Measurements from ENCODE around the gene INTS1.

INTS1 gene

GRCh38 chr7:1457949-1458682 is 46.1 kb downstream of the INTS1 start:
- Histone ChIP-seq H3K36me3 (ENCODE audit: control insufficient read depth, insufficient read depth, low read length) (no peaks in the 10 kb centered on the region), H3K9ac (ENCODE audit: low read length) (peak overlapping the region; percentile 19), H3K27me3 (ENCODE audit: control insufficient read depth, insufficient read depth, low read length) (no peaks in the 10 kb centered on the region), H3K4me1 (ENCODE audit: control insufficient read depth, insufficient read depth, low read length) (peaks cover 8% of the 10 kb centered on the region), H3K4me3 (ENCODE audit: low read length) (peak overlapping the region; percentile 70), H3K27ac (ENCODE audit: low read depth, low read length) (peak overlapping the region; percentile 11)

- H3K27me3 ChIP-seq (ENCODE audit: control insufficient read depth, insufficient read depth, low read length), result no peaks in the 10 kb centered on the region
- no peak overlapping the region for H3K27ac ChIP-seq (ENCODE audit: low read depth, low read length)
- H3K4me1 ChIP-seq (ENCODE audit: control insufficient read depth, insufficient read depth, low read length), result peaks cover 8% of the 10 kb centered on the region
- no peaks in the 10 kb centered on the region for H3K36me3 ChIP-seq (ENCODE audit: control insufficient read depth, insufficient read depth, low read length)
- peak overlapping the region; percentile 70 for H3K4me3 ChIP-seq (ENCODE audit: low read length)
- no peak overlapping the region for H3K9ac ChIP-seq (ENCODE audit: low read length)
Measured at GRCh38 chr7:1457059-1457948, 46.9 kb downstream of the INTS1 start.

- H3K9ac ChIP-seq (ENCODE audit: low read length), result no peak overlapping the region
- H3K4me1 ChIP-seq (ENCODE audit: control insufficient read depth, insufficient read depth, low read length), result peaks cover 8% of the 10 kb centered on the region
- H3K27ac ChIP-seq (ENCODE audit: low read depth, low read length), result no peak overlapping the region
- H3K27me3 ChIP-seq (ENCODE audit: control insufficient read depth, insufficient read depth, low read length), result no peaks in the 10 kb centered on the region
- H3K36me3 ChIP-seq (ENCODE audit: control insufficient read depth, insufficient read depth, low read length), result no peaks in the 10 kb centered on the region
- H3K4me3 ChIP-seq (ENCODE audit: low read length), result peak overlapping the region; percentile 32
Measured at GRCh38 chr7:1455955-1456354, 48.2 kb downstream of the INTS1 start.

GRCh38 chr7:1455241-1455939 is 48.8 kb downstream of the INTS1 start:
- peak overlapping the region; percentile 32 for H3K4me3 ChIP-seq (ENCODE audit: low read length)
- no peak overlapping the region for H3K9ac ChIP-seq (ENCODE audit: low read length)
- H3K27me3 ChIP-seq (ENCODE audit: control insufficient read depth, insufficient read depth, low read length), result no peaks in the 10 kb centered on the region
- H3K4me1 ChIP-seq (ENCODE audit: control insufficient read depth, insufficient read depth, low read length), result peaks cover 4% of the 10 kb centered on the region
- H3K36me3 ChIP-seq (ENCODE audit: control insufficient read depth, insufficient read depth, low read length), result no peaks in the 10 kb centered on the region
- H3K27ac ChIP-seq (ENCODE audit: low read depth, low read length), result peak overlapping the region; percentile 38

GRCh38 chr7:1454542-1454941 is 49.6 kb downstream of the INTS1 start:
- Histone ChIP-seq H3K27me3 (ENCODE audit: control insufficient read depth, insufficient read depth, low read length) (no peaks in the 10 kb centered on the region), H3K27ac (ENCODE audit: low read depth, low read length) (peak overlapping the region; percentile 38), H3K4me3 (ENCODE audit: low read length) (no peak overlapping the region), H3K4me1 (ENCODE audit: control insufficient read depth, insufficient read depth, low read length) (peaks cover 4% of the 10 kb centered on the region), H3K9ac (ENCODE audit: low read length) (no peak overlapping the region), H3K36me3 (ENCODE audit: control insufficient read depth, insufficient read depth, low read length) (no peaks in the 10 kb centered on the region)

- Histone ChIP-seq H3K27ac (ENCODE audit: low read depth, low read length) (no peak overlapping the region), H3K9ac (ENCODE audit: low read length) (no peak overlapping the region), H3K4me3 (ENCODE audit: low read length) (no peak overlapping the region), H3K4me1 (ENCODE audit: control insufficient read depth, insufficient read depth, low read length) (no peaks in the 10 kb centered on the region), H3K36me3 (ENCODE audit: control insufficient read depth, insufficient read depth, low read length) (no peaks in the 10 kb centered on the region), H3K27me3 (ENCODE audit: control insufficient read depth, insufficient read depth, low read length) (no peaks in the 10 kb centered on the region)
Measured at GRCh38 chr7:1452205-1452604, 52.0 kb downstream of the INTS1 start.

GRCh38 chr7:1450987-1451386 is 53.2 kb downstream of the INTS1 start:
- no peak overlapping the region for H3K27ac ChIP-seq (ENCODE audit: low read depth, low read length)

GRCh38 chr7:1450431-1450830 is 53.8 kb downstream of the INTS1 start:
- H3K4me3 ChIP-seq (ENCODE audit: low read length), result no peak overlapping the region
- no peaks in the 10 kb centered on the region for H3K27me3 ChIP-seq (ENCODE audit: control insufficient read depth, insufficient read depth, low read length)
- H3K4me1 ChIP-seq (ENCODE audit: control insufficient read depth, insufficient read depth, low read length), result peaks cover 6% of the 10 kb centered on the region
- no peak overlapping the region for H3K27ac ChIP-seq (ENCODE audit: low read depth, low read length)
- no peaks in the 10 kb centered on the region for H3K36me3 ChIP-seq (ENCODE audit: control insufficient read depth, insufficient read depth, low read length)
- H3K9ac ChIP-seq (ENCODE audit: low read length), result no peak overlapping the region

More at GRCh38 chr7:1450987-1451386, 53.2 kb downstream of the INTS1 start:
- Histone ChIP-seq H3K4me3 (ENCODE audit: low read length) (no peak overlapping the region), H3K27me3 (ENCODE audit: control insufficient read depth, insufficient read depth, low read length) (no peaks in the 10 kb centered on the region), H3K36me3 (ENCODE audit: control insufficient read depth, insufficient read depth, low read length) (no peaks in the 10 kb centered on the region), H3K4me1 (ENCODE audit: control insufficient read depth, insufficient read depth, low read length) (peaks cover 6% of the 10 kb centered on the region), H3K9ac (ENCODE audit: low read length) (no peak overlapping the region)

GRCh38 chr7:1449951-1450350 is 54.2 kb downstream of the INTS1 start:
- Histone ChIP-seq H3K4me3 (ENCODE audit: low read length) (no peak overlapping the region), H3K27ac (ENCODE audit: low read depth, low read length) (no peak overlapping the region), H3K4me1 (ENCODE audit: control insufficient read depth, insufficient read depth, low read length) (peaks cover 6% of the 10 kb centered on the region), H3K36me3 (ENCODE audit: control insufficient read depth, insufficient read depth, low read length) (no peaks in the 10 kb centered on the region), H3K27me3 (ENCODE audit: control insufficient read depth, insufficient read depth, low read length) (no peaks in the 10 kb centered on the region), H3K9ac (ENCODE audit: low read length) (no peak overlapping the region)

- Histone ChIP-seq H3K27me3 (ENCODE audit: control insufficient read depth, insufficient read depth, low read length) (no peaks in the 10 kb centered on the region), H3K27ac (ENCODE audit: low read depth, low read length) (no peak overlapping the region), H3K36me3 (ENCODE audit: control insufficient read depth, insufficient read depth, low read length) (no peaks in the 10 kb centered on the region), H3K9ac (ENCODE audit: low read length) (no peak overlapping the region), H3K4me1 (ENCODE audit: control insufficient read depth, insufficient read depth, low read length) (peaks cover 6% of the 10 kb centered on the region), H3K4me3 (ENCODE audit: low read length) (no peak overlapping the region)
Measured at GRCh38 chr7:1449501-1449900, 54.7 kb downstream of the INTS1 start.

GRCh38 chr7:1448958-1449357 is 55.2 kb downstream of the INTS1 start:
- H3K36me3 ChIP-seq (ENCODE audit: control insufficient read depth, insufficient read depth, low read length), result no peaks in the 10 kb centered on the region

GRCh38 chr7:1447551-1448244 is 56.5 kb downstream of the INTS1 start:
- H3K27ac ChIP-seq (ENCODE audit: low read depth, low read length), result peak overlapping the region; percentile 56
- H3K9ac ChIP-seq (ENCODE audit: low read length), result no peak overlapping the region
- peaks cover 6% of the 10 kb centered on the region for H3K4me1 ChIP-seq (ENCODE audit: control insufficient read depth, insufficient read depth, low read length)
- no peak overlapping the region for H3K4me3 ChIP-seq (ENCODE audit: low read length)
- no peaks in the 10 kb centered on the region for H3K27me3 ChIP-seq (ENCODE audit: control insufficient read depth, insufficient read depth, low read length)
- peaks cover 2% of the 10 kb centered on the region for H3K36me3 ChIP-seq (ENCODE audit: control insufficient read depth, insufficient read depth, low read length)

More at GRCh38 chr7:1448958-1449357, 55.2 kb downstream of the INTS1 start:
- Histone ChIP-seq H3K9ac (ENCODE audit: low read length) (no peak overlapping the region), H3K27me3 (ENCODE audit: control insufficient read depth, insufficient read depth, low read length) (no peaks in the 10 kb centered on the region), H3K4me1 (ENCODE audit: control insufficient read depth, insufficient read depth, low read length) (peaks cover 6% of the 10 kb centered on the region), H3K4me3 (ENCODE audit: low read length) (no peak overlapping the region), H3K27ac (ENCODE audit: low read depth, low read length) (no peak overlapping the region)

All from rectal smooth muscle tissue (tissue), 1 donor.